GM21423 (cell line): ENCODE measurements around the gene GANAB.
"Not testable (repeated sequence)": the region's sequence is repeated elsewhere in the genome, so short reads cannot be mapped to it uniquely, and the experiment has no call there.

ENCODE experiments used
- ATAC-seq: cut with Tn5 transposase; IDR thresholded peaks from one replicate; pipeline ENCODE4 v1.9.1; 2021; ENCODE audit warnings: mild to moderate bottlenecking, moderate library complexity; ENCODE audit not compliant: unreplicated experiment

The GANAB gene

DNA sequence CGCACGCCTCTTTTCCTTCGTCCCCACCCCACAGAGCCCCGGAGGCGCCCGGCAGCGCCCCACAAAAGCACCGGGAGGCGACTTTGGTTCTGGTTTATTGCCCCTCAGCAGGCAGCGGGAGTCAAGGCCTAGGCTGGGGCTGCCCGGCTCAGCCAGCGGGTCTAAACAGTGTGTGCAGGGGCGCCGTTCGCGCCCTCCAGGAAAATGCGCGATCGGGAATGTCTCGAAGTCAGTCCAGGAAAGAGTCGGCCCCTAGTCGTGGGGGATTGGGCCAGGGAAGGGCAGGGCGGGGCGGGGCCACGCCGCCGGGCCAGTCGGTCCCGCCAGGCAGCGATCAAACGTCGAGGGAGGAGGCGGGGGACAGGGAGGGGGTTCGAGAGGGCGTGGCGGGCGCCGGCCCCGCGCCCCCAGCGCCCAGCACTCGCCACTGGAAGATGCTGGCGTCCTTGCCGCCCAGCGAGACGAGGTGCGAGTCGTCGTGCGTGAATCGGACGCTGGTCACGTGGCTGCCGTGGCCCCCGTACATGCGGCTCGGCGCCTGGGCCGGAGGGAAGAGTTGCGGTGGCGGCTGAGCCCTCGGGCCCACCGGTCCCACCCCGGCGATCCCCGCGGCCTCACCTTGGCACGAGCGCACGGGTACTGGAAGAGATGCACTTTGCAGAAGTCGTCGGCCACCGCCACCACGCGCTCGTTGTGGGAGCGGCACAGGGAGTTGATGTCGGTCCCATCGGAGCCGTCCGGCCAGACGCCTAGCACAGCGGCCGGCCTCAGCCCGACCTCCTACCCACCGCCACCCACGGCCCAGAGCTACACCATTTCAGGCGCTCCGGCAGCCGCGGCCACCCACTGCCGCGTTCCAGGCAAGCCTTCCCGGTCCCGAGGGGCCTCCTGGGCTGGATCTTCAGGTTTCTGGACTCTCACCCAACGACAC, 44.0 kb downstream of the GANAB start:
- ATAC-seq: no peak

DNA sequence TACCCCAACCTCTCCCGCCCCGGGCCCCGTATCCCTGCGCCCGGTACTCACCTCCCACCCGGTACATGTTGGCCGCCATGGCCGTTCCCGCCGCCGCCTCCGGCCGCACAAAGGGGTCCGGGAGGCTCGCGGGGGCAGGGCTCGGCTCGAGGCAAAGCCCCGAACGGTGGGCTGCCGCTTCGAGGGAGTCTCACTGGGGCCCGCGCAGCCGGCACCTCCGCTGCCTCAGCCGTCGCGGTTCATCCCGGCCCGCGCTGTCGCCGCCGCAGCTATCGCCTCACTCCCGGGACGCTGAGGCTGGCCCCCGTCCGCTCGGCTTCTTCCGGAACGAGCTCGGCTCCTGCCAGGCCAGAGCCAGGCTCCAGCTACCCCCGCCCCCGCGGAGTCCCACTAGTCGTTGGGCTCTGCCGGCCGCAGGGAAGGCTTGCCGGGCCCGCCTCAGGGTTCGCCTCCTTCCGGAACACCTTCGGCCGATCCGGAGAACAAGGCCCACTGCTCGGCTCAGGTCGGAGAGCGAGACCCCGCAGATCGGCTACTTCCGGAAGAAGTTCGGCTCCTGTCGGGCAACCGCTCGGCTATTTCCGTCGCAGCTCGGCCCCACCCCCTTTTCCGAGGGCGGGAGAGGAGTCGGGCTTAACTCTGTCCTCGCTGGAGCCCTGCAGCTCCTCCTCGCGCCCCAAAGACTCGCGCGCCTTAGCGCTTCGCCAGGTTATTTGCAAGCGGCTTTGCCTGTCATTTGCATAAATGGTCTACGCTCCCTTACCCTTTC, 44.9 kb downstream of the GANAB start, which contains the start of gene MTA2:
Gene MTA2 (minus strand): TSS at position 494 of the 769 bp plus-strand sequence. CDS start 415 bp downstream, at position 79.
- ATAC-seq: peak; percentile 72

DNA sequence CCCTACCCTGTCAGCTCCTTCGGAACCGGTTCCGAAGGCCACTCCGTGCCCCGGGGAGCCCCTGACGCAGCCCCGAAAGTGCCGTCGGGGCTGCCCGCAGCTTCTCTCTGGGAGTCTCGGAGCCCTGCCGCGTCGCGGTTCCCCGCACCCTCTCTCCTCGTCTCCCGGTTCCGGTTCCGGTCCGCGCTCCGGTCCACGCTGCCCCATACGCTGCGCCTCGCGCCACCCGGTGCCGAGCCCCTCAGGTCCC, 45.4 kb downstream of the GANAB start:
- ATAC-seq: no peak

DNA sequence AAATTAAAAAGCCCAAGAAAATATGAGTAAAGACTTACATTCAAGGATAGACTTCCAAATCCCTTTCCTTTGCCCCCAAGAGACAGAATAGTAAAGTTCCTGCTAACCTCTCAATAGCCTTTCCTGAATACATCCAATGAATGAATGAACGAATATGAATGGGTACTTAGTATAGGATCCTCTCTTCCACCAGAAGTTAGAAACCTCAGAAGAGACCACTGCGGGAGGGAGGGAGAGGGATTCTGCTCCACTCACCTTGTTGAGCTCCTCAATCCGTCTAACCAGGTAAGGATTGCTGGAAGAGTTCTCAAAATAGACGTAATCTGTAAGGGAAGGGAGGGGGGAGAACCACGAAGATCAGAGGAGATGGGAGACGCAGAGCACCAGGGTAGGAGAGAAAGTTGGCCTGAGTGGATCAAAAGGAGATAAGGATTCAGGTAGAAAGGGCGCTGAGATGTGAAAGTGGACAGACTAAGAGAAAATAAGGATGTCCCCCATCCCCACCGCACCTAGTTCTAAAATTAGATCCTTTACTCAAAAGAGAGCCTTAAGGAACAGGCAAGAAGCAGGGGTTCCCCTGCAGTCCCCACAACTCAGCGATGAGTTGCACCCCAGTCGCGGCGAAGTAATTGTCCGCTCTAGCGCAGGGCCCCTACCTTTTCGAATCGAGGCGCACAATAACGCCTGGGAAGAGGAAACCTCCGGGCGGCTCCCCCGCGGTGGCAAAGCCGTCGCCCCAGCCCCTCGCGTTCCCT, 45.9 kb downstream of the GANAB start:
- no peak for ATAC-seq

DNA sequence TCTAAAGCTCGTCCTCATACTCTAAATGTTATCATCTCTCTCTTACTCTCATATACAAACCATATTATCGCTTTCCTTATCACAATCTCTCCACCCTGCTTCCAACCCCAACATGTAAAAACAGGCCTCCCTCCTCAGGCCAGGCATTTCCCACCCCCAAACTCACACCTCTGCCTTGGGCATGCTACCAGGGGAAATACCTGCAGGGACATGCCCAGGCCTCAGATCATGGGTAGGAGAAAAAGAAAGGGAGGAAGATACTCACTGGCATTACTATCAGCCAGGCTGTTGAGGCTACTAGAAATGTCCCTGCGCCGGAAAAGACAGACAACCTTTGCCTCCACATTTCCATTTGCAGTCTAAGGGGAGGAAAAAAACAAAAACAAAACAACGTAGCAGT, 46.5 kb downstream of the GANAB start:
- no peak for ATAC-seq

DNA sequence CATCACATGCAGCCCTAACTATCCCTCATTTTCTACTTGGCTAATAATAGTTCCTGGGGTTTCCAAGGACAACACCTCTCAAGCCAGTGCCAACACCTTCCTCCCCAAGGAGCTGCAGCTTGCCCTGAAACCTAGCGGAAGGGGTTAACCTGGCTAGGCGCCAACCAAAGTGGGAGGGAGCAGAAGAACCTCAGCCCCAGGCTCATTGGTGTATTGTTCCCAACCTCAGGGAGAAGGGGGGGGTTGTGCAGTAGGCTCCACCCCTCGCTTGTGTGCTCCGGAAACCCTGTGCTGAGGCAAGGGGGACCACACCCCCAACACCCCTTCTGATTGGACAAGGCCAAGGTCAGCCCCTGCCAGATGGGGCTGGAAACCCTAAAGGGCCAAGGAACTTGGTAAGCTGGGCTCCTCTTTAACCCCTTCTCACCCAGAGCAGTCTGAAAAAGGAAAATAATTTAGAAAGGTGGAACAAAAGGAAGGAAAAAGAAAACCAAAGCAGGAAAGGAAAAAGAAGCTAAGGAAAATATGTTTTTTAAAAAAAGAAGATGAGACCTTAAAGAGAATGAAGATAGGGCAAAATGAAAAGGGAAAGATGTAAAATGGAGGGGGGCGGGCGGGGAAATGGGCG, 47.2 kb downstream of the GANAB start:
- peak; percentile 42 for ATAC-seq

DNA sequence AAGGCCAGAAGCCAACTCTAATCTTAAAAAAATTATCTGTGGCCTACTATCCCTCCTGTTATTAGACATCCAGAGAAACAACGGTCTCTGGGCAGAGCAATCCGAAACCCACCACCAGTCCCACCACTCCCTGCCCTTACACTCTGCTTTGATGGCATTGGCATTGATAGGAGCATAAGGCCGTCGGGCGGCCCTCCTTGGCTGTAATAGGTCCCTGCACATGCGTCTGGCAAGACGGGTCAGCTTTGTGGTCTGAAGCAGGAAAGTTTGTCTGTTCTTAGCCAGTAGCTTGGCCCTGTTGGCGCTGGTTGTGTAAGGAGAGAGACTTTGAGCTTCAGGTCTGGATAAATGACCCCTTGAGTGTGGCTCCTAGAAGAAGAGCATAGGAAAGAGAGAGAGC, 51.3 kb downstream of the GANAB start:
- no peak for ATAC-seq

DNA sequence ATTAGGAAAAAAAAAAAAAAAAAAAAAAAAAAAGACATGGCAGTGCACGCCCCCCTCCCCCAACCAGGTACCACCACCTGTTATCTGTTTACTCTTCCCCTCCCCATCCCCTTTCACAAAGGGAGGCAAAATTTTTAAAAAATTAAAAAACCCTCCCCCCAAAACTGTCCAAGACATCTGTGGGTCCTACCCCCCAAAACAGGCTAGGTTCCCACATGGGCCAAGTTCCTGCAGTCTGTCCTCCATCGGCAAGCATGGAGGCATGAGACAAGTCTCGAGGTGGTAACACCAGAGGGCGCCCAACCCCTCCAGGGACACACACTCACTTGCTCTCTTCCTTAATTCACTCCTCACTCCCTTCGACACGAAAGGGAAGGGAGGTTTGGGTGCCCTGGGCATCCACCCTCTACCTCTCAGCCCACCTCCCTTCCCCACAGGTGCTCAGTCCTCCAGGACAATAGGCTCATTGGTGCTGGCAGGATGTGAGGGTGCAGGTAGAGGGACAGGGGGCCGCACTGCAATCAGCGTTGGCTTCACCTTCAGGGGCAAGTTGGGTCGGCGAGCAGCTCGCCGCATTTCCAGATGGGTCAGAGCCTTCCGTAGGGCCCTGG, 52.9 kb downstream of the GANAB start:
- ATAC-seq: no peak

DNA sequence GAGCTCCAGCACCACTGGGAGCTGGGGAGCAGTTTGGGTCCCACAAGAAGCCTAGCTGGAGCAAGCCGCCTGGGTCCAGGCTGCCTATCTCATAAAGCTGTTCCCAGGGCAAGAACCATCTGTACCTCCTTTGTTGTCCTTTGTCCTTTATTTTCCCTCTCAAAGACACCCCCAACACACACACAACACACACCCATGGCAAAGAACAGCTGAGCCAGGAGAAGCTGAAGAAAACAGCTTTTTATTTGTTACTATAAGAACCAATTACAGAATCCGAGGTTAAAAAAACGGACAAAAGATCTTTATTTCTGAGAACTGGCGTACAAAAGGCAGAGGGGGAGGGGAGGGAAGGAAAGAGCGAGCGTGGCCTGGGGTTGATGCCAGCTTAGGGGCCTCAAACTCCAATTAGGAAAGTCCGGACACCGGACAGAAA, 53.4 kb downstream of the GANAB start:
- no peak for ATAC-seq

DNA sequence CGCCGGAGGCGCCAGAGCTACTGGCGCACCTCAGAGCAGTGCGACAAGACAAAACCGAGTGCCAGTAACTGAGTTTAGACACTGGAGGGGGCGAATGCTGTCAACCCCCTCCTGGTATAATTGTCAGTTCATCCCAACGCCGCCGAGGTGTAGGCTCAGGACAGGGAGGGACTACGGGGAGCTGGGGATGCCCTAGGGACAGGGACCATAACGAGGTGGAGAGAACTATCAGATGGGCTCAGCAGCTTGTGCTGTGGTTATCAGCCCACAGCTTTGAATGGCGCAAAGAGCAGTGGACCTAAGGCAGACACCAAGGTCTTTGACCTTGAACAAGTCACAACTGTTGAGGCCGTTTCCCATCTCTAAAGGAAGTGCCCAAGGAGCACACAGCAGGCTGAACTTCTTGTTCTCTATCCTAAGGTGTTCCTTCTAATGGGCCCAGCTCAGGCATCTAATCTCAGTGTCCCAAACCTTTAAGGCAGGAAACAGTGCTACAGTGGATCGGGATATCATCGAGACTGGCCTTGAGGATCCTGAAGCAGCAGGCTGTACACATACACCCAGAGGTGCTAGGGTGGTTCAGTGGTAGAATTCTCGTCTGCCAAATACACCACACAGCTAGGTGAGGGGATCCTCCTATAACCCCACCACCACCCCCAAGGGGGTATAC, 54.1 kb downstream of the GANAB start:
- no peak for ATAC-seq

DNA sequence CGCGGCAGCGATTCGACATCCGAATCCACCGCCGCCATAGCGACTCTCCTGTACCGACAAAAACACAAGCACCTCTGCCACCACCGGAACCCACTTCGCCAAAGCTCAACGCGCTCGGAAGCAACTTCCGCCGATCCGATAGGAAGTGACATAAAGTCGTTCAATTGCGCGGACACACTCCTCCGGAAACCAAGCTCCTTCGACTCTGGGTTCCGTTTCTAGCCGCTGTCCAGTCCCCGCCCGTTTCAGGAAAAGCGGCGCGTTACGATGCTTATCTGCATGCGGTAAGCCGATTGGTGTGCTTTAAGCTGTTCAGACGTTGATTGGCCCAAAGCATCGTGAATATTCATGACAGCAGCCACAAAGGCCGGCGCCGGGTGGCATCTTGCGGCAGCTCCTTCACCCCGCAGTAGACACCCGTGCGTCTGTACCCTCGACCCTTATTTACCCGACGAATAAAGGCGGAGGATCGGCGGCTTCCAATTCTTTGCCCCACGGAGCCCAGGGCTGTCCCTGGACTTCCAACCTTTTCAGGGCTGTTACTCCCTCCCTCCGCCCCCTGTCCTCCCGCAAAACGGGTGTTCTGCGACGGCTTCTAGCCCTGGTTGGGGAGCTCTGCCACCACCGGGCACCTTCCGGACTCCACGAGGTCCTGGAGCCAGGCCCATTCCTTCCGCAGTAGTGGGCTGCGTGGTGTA, 54.8 kb downstream of the GANAB start, which contains the start of gene TUT1:
Gene TUT1 (minus strand): TSS at position 76 of the 698 bp plus-strand sequence. CDS start 38 bp downstream, at position 38.
- peak; percentile 88 for ATAC-seq

DNA sequence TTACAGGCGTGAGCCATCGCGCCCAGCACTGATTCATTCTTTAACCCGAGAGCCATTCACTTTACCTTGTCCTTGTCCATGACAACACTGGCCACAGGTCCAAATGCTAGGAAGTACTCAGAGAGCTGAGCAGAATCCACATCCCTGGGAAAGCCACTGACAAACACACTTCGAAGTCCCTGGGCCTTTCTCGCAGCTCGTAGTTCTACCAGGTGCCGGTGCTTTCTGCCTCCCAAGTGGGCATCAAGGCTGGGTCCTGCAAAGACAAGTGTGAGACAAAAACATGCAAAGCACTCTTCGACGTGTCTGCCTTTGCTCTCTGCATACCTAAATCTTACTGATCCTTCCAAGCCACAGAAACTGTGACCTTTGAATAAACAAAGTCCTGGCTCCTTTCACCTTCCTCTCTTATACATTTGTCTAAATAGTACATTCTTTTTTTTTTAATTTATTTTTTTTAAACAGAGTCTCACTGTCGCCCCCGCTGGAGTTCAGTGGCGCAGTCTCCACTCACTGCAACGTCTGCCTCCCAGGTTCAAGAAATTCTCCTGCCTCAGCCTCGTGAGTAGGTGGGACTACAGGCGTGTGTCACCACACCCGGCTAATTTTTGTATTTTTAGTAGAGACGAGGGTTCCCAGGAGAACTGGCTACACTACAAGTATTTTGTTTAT, 57.3 kb downstream of the GANAB start:
- no peak for ATAC-seq

DNA sequence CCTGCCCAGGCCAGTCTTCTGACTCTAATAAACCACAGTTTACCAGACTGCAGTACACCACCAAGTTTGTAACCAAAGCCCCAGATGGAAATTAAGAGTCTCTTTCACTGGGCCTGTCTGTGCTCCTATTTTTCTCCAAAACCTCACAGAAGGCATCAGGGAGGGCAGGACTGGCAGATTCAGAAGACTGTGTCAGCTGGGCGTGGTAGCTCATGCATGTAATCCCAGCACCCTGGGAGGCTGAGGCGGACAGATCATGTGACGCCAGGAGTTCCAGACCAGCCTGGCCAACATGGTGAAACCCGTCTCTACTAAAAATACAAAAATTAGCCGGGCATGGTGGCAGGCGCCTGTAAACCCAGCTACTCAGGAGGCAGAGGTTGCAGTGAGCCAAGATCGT, 61.1 kb downstream of the GANAB start:
- not testable (repeated sequence) for ATAC-seq

DNA sequence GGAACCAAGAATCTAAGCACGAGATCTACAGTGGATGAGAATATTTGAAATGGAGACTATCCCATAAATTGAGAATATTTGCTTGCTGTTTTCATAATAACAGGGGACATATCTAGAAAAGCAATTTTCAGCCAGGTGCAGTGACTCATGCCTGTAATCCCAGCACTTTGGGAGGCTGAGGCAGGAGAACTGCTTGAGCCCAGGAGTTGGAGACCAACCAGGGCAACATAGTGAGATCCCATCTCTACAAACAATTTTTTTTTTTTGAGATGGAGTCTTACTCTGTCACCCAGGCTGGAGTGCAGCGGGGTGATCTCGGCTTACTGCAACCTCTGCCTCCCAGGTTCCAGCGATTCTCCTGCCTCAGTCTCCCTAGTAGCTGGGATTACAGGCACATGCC, 64.7 kb downstream of the GANAB start:
- not testable (repeated sequence) for ATAC-seq

DNA sequence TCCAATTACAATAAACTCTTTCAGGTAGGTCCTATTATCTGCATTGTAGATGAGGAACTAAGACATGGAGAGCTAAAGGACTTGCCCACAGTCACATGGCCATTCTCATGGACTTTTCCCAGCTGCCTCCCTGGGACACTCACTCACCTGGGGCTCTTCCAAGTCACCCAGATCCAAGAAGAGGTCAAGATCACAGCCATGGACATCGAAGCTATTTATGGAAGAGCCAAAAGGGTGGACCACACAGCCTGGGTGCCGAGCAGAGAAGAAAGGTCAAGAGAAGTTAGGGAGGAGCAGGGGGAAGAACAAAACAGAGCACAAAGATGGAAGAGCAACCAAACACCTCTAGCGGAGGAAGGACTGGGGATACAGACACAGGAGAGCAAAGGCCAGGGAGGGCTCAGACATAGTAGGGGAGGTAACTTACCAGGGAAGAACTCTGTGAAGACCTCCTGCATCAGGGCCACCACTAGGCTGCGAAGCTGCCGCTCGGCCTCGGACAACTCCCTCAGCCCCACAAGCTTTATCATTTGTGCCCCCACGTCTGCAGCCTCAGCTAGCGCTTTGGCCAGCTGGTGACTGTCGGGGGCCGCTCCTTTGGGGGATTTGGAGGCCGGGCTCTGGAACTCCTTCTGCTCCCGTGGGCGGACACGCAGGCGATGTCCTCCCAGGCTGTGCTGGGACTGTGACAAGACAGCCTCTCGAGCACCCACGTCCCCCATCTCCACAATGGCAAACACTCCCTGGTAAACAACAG, 65.3 kb downstream of the GANAB start:
- ATAC-seq: no peak

DNA sequence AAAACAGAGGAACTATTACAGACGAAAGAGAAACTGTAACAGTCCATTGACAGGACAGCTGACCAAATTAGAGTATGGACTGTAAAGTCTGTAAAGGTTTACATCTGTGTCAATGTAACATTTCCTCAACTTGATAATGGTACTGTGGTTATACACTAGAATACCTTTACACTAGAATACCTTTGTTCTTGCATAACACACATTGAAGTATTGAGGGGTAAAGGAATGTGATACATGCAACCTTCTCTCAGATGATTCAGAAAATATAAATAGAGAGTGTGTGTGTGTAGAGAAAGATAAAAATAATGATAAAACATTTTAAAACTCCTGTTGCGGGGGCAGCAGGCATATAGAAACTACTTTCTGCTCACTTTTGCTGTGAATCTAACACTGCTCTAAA, 67.2 kb downstream of the GANAB start:
- ATAC-seq: no peak

DNA sequence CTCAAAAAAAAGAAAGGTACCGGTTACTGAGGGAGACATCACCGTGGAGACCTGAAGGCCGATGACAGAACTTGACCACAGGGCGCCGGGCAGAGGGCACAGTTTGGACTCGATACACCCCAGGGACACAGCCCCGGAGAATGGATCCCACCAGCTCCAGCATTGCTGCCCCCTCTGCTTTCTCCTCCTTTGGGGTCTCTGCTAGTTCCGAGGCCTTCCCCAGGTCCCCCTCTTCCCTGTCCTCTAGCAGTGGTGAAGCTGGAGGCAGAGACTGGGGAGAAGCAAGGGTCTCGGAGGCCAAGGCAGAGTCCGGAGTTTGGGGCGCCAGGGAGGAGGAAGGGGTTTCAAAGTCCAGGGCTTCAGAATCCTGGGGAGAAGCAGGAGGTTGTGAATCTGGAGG, 67.9 kb downstream of the GANAB start:
- no peak for ATAC-seq
